CD4-positive, alpha-beta T cell (primary cell): ENCODE data around the gene ITPR3. TPM values are rescaled to one million over a fixed set of nuclear protein-coding genes. Genes with fewer than 3 reads are reported as not detected.
A peak's percentile ranks its signal among the peaks of the same experiment; 100 is the strongest.

Source experiments
- ATAC-seq: fragments of 200-7000 bp; cut with Tn5 transposase; one replicate; pipeline ENCODE4 v1.10.0; 2022; ENCODE audit warnings: mild to moderate bottlenecking; ENCODE audit not compliant: poor library complexity
- CTCF ChIA-PET: fragments of 350-600 bp; sonication (Branson Sonifier 250); formaldehyde crosslinking; loops from one replicate; lab custom pipeline; 2021; ENCODE audit warnings: antibody characterized with exemption, inconsistent platforms; lab: Charles Lee
- POLR2A ChIA-PET: fragments of 350-600 bp; sonication (Branson Sonifier 250); formaldehyde crosslinking; loops from one replicate; lab custom pipeline; 2021; ENCODE audit warnings: antibody characterized with exemption, inconsistent platforms; lab: Charles Lee
- DNase-seq, 14 experiments: peaks; one replicate each; pipeline ENCODE4 v3.0.0-alpha.2; 2013 to 2020; ENCODE audit warnings: mixed read lengths in 2 of 14
- H3K27ac ChIP-seq, 2 donors: one replicate each; pipeline versions ENCODE4 v1.5.1 to v1.7.0; 2013; ENCODE audit warnings: low read length in 2 of 2, low read depth in 1 of 2, mild to moderate bottlenecking in 1 of 2
- H3K27me3 ChIP-seq, 2 experiments: 1 replicate in 1 of 2; 2 replicates in 1 of 2; pipeline versions ENCODE4 v1.6.1 to v1.7.0; 2013; ENCODE audit warnings: low read length in 2 of 2, control low read depth in 1 of 2, mild to moderate bottlenecking in 1 of 2, moderate library complexity in 1 of 2; ENCODE audit not compliant: insufficient read depth in 2 of 2, control insufficient read depth in 1 of 2
- H3K36me3 ChIP-seq: one replicate; pipeline ENCODE4 v1.6.1; 2013; ENCODE audit warnings: low read length, control low read depth; ENCODE audit not compliant: insufficient read depth
- H3K4me1 ChIP-seq: one replicate; pipeline ENCODE4 v1.6.1; 2013; ENCODE audit warnings: low read length, control low read depth; ENCODE audit not compliant: insufficient read depth
- H3K4me3 ChIP-seq: one replicate; pipeline ENCODE4 v1.5.1; 2013; ENCODE audit warnings: mild to moderate bottlenecking, low read length, moderate library complexity
- H3K9me3 ChIP-seq, 2 experiments: 1 replicate in 1 of 2; 2 replicates in 1 of 2; pipeline versions ENCODE4 v1.6.1 to v1.7.0; 2013; ENCODE audit warnings: low read length in 2 of 2, mild to moderate bottlenecking in 2 of 2, control low read depth in 1 of 2, moderate library complexity in 1 of 2; ENCODE audit not compliant: control insufficient read depth in 1 of 2, insufficient read depth in 1 of 2
- H3K27ac Mint-ChIP-seq: one replicate; pipeline ENCODE4 v1.8.0; 2020; ENCODE audit warnings: mixed read lengths
- H3K27me3 Mint-ChIP-seq: one replicate; pipeline ENCODE4 v1.8.0; 2021; ENCODE audit warnings: mixed read lengths
- H3K36me3 Mint-ChIP-seq: one replicate; pipeline ENCODE4 v1.8.0; 2021; ENCODE audit warnings: low read depth, mixed read lengths
- H3K4me1 Mint-ChIP-seq: one replicate; pipeline ENCODE4 v1.8.0; 2021; ENCODE audit warnings: low read depth, mixed read lengths
- H3K4me3 Mint-ChIP-seq: one replicate; pipeline ENCODE4 v1.8.0; 2020; ENCODE audit warnings: mild to moderate bottlenecking, mixed read lengths
- H3K9me3 Mint-ChIP-seq: one replicate; pipeline ENCODE4 v1.8.0; 2020; ENCODE audit warnings: mixed read lengths
- intact Hi-C, 2 experiments: fragments of 100-400 bp; cut with DNase I in 1 of 2; cut with micrococcal nuclease in 1 of 2; formaldehyde crosslinking; loops; one replicate each; pipeline versions ENCODE4 v1.15.1 to v1.9.0; 2023 to 2025; cut with DNase I, micrococcal nuclease
- total RNA-seq, 174 experiments: library from RNA in 2 of 174; stranded (reverse) in 2 of 174; gene quantifications; one replicate each; pipeline ENCODE4 v1.2.3 and lab custom pipeline; 2021 to 2026
- TF ChIP-seq, protein P1 (sequence below): fragments of 200-600 bp; IDR thresholded peaks from one replicate; pipeline ENCODE4 v1.8.0; 2022; ENCODE audit warnings: antibody characterized with exemption, mild to moderate bottlenecking

Gene ITPR3
- total RNA-seq, 2 experiments from 2014 or later: 44.5 to 45.5 TPM

DNA sequence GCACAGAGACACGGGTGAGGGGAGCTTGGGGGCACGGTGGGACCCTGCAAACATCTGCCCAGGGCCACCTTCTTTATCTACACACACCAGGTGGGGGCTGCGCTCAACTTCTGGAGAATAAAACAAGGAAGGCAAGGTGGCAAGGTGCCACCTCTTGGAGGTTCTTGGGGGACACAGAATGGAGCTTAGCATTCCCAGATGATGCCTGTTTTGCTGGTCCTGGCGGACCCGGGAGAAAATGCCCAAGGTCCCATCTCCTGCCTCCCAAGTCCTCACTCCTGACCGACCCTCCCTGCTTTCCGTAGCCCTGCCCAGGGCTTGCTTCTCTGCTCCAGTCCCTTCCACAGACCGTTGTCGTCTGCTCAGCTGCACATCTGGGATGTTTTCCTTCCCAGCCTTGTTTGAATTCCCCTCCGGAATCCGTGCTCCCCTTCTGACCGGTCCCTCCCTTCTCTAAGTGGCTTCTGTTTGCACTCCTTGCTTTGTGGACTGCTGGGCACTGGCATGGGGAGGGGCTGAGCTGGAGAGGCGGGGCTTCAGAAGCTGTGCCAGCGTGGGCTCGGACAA is 13.1 kb downstream of the ITPR3 start:
- Mint-ChIP-seq H3K27ac (peak overlapping the region; percentile 68), H3K36me3 (peaks cover 10% of the 10 kb centered on the region), H3K4me1 (peaks cover 68% of the 10 kb centered on the region), H3K4me3 (peak overlapping the region; percentile 93), H3K27me3 (no peaks in the 10 kb centered on the region), H3K9me3 (no peaks in the 10 kb centered on the region)
- intact Hi-C loops: loop anchor here (2.0 to 5.0 kb wide), 4 partner anchors 13 to 182 kb away; partner anchors contain the start of genes ITPR3 (in 1 of the 2) and ZBTB9 (in 1 of the 2)
- no peaks in the 10 kb centered on the region for H3K36me3 ChIP-seq
- TF ChIP-seq, protein P1, sequence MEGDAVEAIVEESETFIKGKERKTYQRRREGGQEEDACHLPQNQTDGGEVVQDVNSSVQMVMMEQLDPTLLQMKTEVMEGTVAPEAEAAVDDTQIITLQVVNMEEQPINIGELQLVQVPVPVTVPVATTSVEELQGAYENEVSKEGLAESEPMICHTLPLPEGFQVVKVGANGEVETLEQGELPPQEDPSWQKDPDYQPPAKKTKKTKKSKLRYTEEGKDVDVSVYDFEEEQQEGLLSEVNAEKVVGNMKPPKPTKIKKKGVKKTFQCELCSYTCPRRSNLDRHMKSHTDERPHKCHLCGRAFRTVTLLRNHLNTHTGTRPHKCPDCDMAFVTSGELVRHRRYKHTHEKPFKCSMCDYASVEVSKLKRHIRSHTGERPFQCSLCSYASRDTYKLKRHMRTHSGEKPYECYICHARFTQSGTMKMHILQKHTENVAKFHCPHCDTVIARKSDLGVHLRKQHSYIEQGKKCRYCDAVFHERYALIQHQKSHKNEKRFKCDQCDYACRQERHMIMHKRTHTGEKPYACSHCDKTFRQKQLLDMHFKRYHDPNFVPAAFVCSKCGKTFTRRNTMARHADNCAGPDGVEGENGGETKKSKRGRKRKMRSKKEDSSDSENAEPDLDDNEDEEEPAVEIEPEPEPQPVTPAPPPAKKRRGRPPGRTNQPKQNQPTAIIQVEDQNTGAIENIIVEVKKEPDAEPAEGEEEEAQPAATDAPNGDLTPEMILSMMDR: no peak
- H3K4me3 ChIP-seq: peak overlapping the region; percentile 46
- no peak for ATAC-seq
- ChIA-PET CTCF (interaction anchor here (1.1 to 1.4 kb wide), 2 partner anchors 49 to 66 kb away, joined by 4 read pairs; no protein-coding TSS in a partner anchor), POLR2A (interaction anchor here (1.2 to 3.4 kb wide), 4 partner anchors 13 to 602 kb away, joined by 3 to 18 read pairs (median 4); partner anchors contain the start of genes HMGA1 and ITPR3)
- DNase-seq: no peak
- H3K27ac ChIP-seq: no peak overlapping the region
- peaks cover 60% of the 10 kb centered on the region for H3K4me1 ChIP-seq
- no peaks in the 10 kb centered on the region for H3K27me3 ChIP-seq
- no peaks in the 10 kb centered on the region for H3K9me3 ChIP-seq

DNA sequence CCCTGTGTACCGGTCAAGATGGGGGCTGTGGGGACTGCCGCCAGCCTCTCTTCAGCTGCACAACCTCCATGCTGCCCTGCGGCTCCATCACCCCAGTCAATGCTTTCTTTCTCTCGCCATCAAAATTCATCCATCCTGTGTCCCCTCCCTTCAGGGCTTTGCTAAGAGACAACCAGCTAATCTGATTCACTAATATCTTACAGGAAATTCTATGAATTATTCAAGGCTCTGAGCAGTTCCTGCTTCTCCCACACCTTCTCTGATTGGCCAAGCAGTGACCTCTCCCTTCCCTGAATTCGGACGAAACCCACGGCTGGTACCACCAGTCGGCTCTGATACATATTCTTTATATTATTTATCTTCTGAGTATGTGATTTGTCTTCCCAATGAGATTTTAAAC is 13.8 kb downstream of the ITPR3 start:
- peaks cover 10% of the 10 kb centered on the region for H3K36me3 Mint-ChIP-seq
- CTCF ChIA-PET: no interaction called here
- H3K27ac Mint-ChIP-seq: peak overlapping the region; percentile 63
- no peak for DNase-seq
- POLR2A ChIA-PET: interaction anchor here (1.4 to 1.7 kb wide), 2 partner anchors 59 to 602 kb away, joined by 4 to 5 read pairs; partner anchors contain the start of gene HMGA1
- Histone ChIP-seq H3K9me3 (no peaks in the 10 kb centered on the region), H3K4me1 (peaks cover 58% of the 10 kb centered on the region), H3K36me3 (no peaks in the 10 kb centered on the region), H3K27me3 (no peaks in the 10 kb centered on the region), H3K27ac (no peak overlapping the region), H3K4me3 (no peak overlapping the region)
- H3K4me3 Mint-ChIP-seq: peak overlapping the region; percentile 54
- no peaks in the 10 kb centered on the region for H3K9me3 Mint-ChIP-seq
- intact Hi-C loops: loop anchor here (2.0 to 5.0 kb wide), 4 partner anchors 14 to 183 kb away; partner anchors contain the start of genes ITPR3 (in 1 of the 2) and ZBTB9 (in 1 of the 2)
- no peaks in the 10 kb centered on the region for H3K27me3 Mint-ChIP-seq
- no peak for ATAC-seq
- H3K4me1 Mint-ChIP-seq: peaks cover 66% of the 10 kb centered on the region
- TF ChIP-seq, protein P1: no peak

DNA sequence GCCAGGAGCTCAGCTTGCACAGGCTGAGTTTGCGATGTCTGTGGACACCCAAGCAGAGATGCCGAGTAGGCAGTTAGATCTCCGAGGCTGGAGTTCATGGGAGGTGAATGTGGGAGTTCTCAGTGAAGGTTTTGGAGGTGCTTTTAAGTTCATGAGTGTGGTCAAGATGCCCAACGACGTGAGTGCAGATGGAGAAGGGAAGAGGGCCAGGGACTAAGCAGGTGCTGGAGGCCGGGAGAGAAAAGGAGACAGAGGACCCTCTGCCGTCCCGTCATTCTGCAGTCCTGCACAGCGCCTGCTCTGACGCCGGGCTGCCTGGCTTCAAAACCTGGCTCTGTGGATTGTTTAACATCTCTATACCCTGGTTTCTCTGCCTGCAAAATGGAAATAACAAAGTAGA is 15.5 kb downstream of the ITPR3 start:
- Histone ChIP-seq H3K27me3 (no peaks in the 10 kb centered on the region), H3K4me1 (peaks cover 49% of the 10 kb centered on the region), H3K4me3 (no peak overlapping the region), H3K36me3 (peaks cover 14% of the 10 kb centered on the region), H3K9me3 (no peaks in the 10 kb centered on the region), H3K27ac (no peak overlapping the region)
- Mint-ChIP-seq H3K27me3 (no peaks in the 10 kb centered on the region), H3K4me3 (no peak overlapping the region), H3K36me3 (peaks cover 19% of the 10 kb centered on the region), H3K4me1 (peaks cover 52% of the 10 kb centered on the region), H3K9me3 (no peaks in the 10 kb centered on the region), H3K27ac (peak overlapping the region; percentile 4)
- ChIA-PET CTCF (no interaction called here), POLR2A (no interaction called here)
- intact Hi-C loops: no loop called here
- DNase-seq: no peak
- TF ChIP-seq, protein P1: no peak
- ATAC-seq: no peak
